K562 (cell line): Measurements from ENCODE around the gene EYA2. TPM values are rescaled to one million over a fixed set of nuclear protein-coding genes. Genes with fewer than 3 reads are reported as not detected.

Source experiments
- CC2D1A ChIP-seq: fragments of 450-650 bp; IDR thresholded peaks from 2 replicates; pipeline ENCODE4 v1.6.1; 2017; ENCODE audit warnings: mild to moderate bottlenecking
- MAZ ChIP-seq, 2 experiments: fragments of 450-650 bp in 1 of 2; sonication (generic) in 1 of 2; formaldehyde crosslinking; IDR thresholded peaks in 1 of 2; conservative IDR thresholded peaks in 1 of 2; 2 replicates each; pipeline versions ENCODE4 v1.4.0 to v1.5.0; 2020; ENCODE audit warnings: mild to moderate bottlenecking in 1 of 2, missing genetic modification reagents in 1 of 2
- NFIC ChIP-seq: fragments of 450-650 bp; IDR thresholded peaks from 2 replicates; pipeline ENCODE4 v1.6.1; 2017; ENCODE audit warnings: mild to moderate bottlenecking, inconsistent platforms
- RBM34 ChIP-seq: fragments of 200-400 bp; formaldehyde crosslinking; IDR thresholded peaks from 2 replicates; pipeline ENCODE4 v1.6.1; 2018; ENCODE audit warnings: low read length, borderline replicate concordance; ENCODE audit not compliant: insufficient read depth
- XRCC3 ChIP-seq: fragments of 450-650 bp; IDR thresholded peaks from 2 replicates; pipeline ENCODE4 v1.6.1; 2017; ENCODE audit warnings: mild to moderate bottlenecking, moderate library complexity
- ZNF134 ChIP-seq: fragments of 250-450 bp; sonication (Bioruptor Pico); conservative IDR thresholded peaks from 2 replicates; pipeline ENCODE4 v1.4.0; 2020
- ZNF175 ChIP-seq: fragments of 200-800 bp; sonication (Bioruptor generic); IDR thresholded peaks from 2 replicates; pipeline ENCODE4 v1.6.1; 2016; ENCODE audit warnings: low read depth, mild to moderate bottlenecking, missing genetic modification characterization, missing compliant biosample characterization
- ZNF668 ChIP-seq: fragments of 250-450 bp; sonication (Bioruptor Pico); IDR thresholded peaks from 2 replicates; pipeline ENCODE4 v1.8.0; 2022; ENCODE audit warnings: mild to moderate bottlenecking, inconsistent platforms
- polyA plus RNA-seq, 8 experiments: library from polyadenylated mRNA; depleted of rRNA in 4 of 8; stranded (reverse) in 5 of 8; unstranded in 3 of 8; fragments of >200 nt; fragmentation: Nextera tagmentation in 2 of 8; fragmentation: Illumina TruSeq in 1 of 8; extraction: Ambion mirVana in 2 of 8; extraction: Trizol in 1 of 8; gene quantifications; 2 replicates each; pipeline versions ENCODE4 v1.2.1 to v1.2.3, GENCODE V29; 2011 to 2014; ENCODE audit warnings: inconsistent platforms in 1 of 8, missing spikeins in 1 of 8
- total RNA-seq, 7 experiments: library from RNA; depleted of rRNA in 6 of 7; stranded (reverse); fragments of >200 nt in 6 of 7; fragmentation: Illumina TruSeq in 2 of 7; extraction: Trizol in 2 of 7; gene quantifications; 2 replicates each; pipeline versions ENCODE4 v1.2.1 to v1.2.3, GENCODE V29; 2011 to 2021; ENCODE audit warnings: low replicate concordance in 1 of 7
- TF ChIP-seq, protein P1 (sequence below): fragments of 450-650 bp; IDR thresholded peaks from 2 replicates; pipeline ENCODE4 v1.6.1; 2017; ENCODE audit warnings: antibody characterized with exemption, mild to moderate bottlenecking
- TF ChIP-seq, protein P2 (sequence below): fragments of 250-450 bp; sonication (Bioruptor Pico); IDR thresholded peaks from 2 replicates; pipeline ENCODE4 v1.5.0; 2021
- TF ChIP-seq, protein P3 (sequence below): fragments of 450-650 bp; IDR thresholded peaks from 2 replicates; pipeline ENCODE4 v1.6.1; 2016
- TF ChIP-seq, protein P4 (sequence below): sonication (generic); formaldehyde crosslinking; IDR thresholded peaks from 2 replicates; pipeline ENCODE4 v1.9.0; 2022; ENCODE audit warnings: mild to moderate bottlenecking, missing genetic modification reagents
- TF ChIP-seq, protein P5 (sequence below), 2 experiments: fragments of 450-650 bp; formaldehyde crosslinking in 1 of 2; IDR thresholded peaks; 2 replicates each; pipeline versions ENCODE4 v1.4.0 to v1.6.1; 2014 to 2020; ENCODE audit warnings: mild to moderate bottlenecking in 2 of 2, borderline replicate concordance in 1 of 2, low read depth in 1 of 2

EYA2 gene
- total and polyA plus RNA-seq, 9 of the 15 experiments (the other 6 are each of a cell fraction or from before 2014, with no cell fraction given): 0.03 TPM; not detected in 8

DNA sequence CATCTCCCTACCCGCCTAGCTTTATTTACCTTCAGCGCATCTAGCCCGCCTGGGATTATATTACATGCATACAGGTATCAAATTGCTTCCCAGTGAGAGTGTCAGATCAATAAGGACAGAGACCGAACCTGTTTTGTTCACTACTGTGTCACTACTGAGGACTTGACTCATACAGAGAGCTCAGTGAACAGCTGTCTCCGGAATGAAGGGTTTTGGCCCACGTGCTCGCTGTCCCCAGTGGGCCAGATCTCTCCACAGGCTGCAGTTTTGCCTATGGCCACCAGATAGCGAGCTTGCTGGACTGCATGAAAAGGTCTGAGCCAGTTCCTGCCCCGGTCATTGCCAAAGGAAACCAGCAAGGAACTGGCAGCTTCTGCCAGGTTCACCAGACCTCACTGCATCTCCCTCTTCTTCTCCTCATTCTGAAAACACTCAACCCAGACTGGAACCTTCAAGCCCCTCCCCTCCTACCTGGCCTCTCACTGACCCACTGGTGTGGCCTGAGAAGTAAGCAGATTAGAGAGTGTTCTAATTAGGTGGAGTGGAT lies 311.0 kb downstream of the EYA2 start (continued):
- TF ChIP-seq MAZ (CRISPR knock-in tag; conservative IDR thresholded peaks at IDR 0.05 in 1 of 2, IDR thresholded peaks at IDR 0.05 in 1 of 2) (no peak), ZNF134 (CRISPR knock-in tag) (no peak), ZNF175 (CRISPR knock-in tag) (no peak), CC2D1A (no peak), ZNF668 (CRISPR knock-in tag) (no peak), NFIC (0 out of 2 replicates have a peak, but pooled peaks have one; percentile 6), XRCC3 (no peak), RBM34 (no peak)
- TF ChIP-seq, protein P1, sequence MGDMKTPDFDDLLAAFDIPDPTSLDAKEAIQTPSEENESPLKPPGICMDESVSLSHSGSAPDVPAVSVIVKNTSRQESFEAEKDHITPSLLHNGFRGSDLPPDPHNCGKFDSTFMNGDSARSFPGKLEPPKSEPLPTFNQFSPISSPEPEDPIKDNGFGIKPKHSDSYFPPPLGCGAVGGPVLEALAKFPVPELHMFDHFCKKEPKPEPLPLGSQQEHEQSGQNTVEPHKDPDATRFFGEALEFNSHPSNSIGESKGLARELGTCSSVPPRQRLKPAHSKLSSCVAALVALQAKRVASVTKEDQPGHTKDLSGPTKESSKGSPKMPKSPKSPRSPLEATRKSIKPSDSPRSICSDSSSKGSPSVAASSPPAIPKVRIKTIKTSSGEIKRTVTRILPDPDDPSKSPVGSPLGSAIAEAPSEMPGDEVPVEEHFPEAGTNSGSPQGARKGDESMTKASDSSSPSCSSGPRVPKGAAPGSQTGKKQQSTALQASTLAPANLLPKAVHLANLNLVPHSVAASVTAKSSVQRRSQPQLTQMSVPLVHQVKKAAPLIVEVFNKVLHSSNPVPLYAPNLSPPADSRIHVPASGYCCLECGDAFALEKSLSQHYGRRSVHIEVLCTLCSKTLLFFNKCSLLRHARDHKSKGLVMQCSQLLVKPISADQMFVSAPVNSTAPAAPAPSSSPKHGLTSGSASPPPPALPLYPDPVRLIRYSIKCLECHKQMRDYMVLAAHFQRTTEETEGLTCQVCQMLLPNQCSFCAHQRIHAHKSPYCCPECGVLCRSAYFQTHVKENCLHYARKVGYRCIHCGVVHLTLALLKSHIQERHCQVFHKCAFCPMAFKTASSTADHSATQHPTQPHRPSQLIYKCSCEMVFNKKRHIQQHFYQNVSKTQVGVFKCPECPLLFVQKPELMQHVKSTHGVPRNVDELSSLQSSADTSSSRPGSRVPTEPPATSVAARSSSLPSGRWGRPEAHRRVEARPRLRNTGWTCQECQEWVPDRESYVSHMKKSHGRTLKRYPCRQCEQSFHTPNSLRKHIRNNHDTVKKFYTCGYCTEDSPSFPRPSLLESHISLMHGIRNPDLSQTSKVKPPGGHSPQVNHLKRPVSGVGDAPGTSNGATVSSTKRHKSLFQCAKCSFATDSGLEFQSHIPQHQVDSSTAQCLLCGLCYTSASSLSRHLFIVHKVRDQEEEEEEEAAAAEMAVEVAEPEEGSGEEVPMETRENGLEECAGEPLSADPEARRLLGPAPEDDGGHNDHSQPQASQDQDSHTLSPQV: no peak
- TF ChIP-seq, protein P2, sequence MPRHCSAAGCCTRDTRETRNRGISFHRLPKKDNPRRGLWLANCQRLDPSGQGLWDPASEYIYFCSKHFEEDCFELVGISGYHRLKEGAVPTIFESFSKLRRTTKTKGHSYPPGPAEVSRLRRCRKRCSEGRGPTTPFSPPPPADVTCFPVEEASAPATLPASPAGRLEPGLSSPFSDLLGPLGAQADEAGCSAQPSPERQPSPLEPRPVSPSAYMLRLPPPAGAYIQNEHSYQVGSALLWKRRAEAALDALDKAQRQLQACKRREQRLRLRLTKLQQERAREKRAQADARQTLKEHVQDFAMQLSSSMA (CRISPR knock-in tag): no peak
- TF ChIP-seq, protein P3, sequence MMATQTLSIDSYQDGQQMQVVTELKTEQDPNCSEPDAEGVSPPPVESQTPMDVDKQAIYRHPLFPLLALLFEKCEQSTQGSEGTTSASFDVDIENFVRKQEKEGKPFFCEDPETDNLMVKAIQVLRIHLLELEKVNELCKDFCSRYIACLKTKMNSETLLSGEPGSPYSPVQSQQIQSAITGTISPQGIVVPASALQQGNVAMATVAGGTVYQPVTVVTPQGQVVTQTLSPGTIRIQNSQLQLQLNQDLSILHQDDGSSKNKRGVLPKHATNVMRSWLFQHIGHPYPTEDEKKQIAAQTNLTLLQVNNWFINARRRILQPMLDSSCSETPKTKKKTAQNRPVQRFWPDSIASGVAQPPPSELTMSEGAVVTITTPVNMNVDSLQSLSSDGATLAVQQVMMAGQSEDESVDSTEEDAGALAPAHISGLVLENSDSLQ: no peak
- TF ChIP-seq, protein P4, sequence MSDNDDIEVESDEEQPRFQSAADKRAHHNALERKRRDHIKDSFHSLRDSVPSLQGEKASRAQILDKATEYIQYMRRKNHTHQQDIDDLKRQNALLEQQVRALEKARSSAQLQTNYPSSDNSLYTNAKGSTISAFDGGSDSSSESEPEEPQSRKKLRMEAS (CRISPR knock-in tag): peak; percentile 88
- TF ChIP-seq, protein P5, sequence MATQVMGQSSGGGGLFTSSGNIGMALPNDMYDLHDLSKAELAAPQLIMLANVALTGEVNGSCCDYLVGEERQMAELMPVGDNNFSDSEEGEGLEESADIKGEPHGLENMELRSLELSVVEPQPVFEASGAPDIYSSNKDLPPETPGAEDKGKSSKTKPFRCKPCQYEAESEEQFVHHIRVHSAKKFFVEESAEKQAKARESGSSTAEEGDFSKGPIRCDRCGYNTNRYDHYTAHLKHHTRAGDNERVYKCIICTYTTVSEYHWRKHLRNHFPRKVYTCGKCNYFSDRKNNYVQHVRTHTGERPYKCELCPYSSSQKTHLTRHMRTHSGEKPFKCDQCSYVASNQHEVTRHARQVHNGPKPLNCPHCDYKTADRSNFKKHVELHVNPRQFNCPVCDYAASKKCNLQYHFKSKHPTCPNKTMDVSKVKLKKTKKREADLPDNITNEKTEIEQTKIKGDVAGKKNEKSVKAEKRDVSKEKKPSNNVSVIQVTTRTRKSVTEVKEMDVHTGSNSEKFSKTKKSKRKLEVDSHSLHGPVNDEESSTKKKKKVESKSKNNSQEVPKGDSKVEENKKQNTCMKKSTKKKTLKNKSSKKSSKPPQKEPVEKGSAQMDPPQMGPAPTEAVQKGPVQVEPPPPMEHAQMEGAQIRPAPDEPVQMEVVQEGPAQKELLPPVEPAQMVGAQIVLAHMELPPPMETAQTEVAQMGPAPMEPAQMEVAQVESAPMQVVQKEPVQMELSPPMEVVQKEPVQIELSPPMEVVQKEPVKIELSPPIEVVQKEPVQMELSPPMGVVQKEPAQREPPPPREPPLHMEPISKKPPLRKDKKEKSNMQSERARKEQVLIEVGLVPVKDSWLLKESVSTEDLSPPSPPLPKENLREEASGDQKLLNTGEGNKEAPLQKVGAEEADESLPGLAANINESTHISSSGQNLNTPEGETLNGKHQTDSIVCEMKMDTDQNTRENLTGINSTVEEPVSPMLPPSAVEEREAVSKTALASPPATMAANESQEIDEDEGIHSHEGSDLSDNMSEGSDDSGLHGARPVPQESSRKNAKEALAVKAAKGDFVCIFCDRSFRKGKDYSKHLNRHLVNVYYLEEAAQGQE (IDR thresholded peaks at IDR 0.05; ENCODE audit: borderline replicate concordance): peak; percentile 52
- TF ChIP-seq, protein P5 (CRISPR knock-in tag; IDR thresholded peaks at IDR 0.05; ENCODE audit: low read depth): no peak
